Activated CD4-positive, alpha-beta T cell treated with anti-CD3 and anti-CD28 coated beads, Interleukin-2, amount 10 ng/mL, durations not matched to agents 24 days and 14 days (primary cell): ENCODE data around the gene C6orf132. TPM values are rescaled to one million over a fixed set of nuclear protein-coding genes. Genes with fewer than 3 reads are reported as not detected.
"Not testable (repeated sequence)": the region's sequence is repeated elsewhere in the genome, so short reads cannot be mapped to it uniquely, and the experiment has no call there.

Experiments used
- DNase-seq: peaks from one replicate; pipeline ENCODE4 v3.0.0; 2022
- H3K27ac Mint-ChIP-seq: one replicate; pipeline ENCODE4 v1.8.0; 2022; ENCODE audit warnings: mild to moderate bottlenecking, mixed read lengths
- H3K27me3 Mint-ChIP-seq: one replicate; pipeline ENCODE4 v1.8.0; 2022; ENCODE audit warnings: mixed read lengths
- H3K36me3 Mint-ChIP-seq: one replicate; pipeline ENCODE4 v1.8.0; 2022; ENCODE audit warnings: low read depth, mild to moderate bottlenecking, mixed read lengths
- H3K4me1 Mint-ChIP-seq: one replicate; pipeline ENCODE4 v1.8.0; 2021; ENCODE audit warnings: mixed read lengths
- H3K4me3 Mint-ChIP-seq: one replicate; pipeline ENCODE4 v1.8.0; 2022; ENCODE audit warnings: mild to moderate bottlenecking, moderate library complexity, mixed read lengths
- H3K9me3 Mint-ChIP-seq: one replicate; pipeline ENCODE4 v1.8.0; 2021; ENCODE audit warnings: mixed read lengths
- intact Hi-C: fragments of 100-400 bp; cut with micrococcal nuclease; formaldehyde crosslinking; loops from one replicate; pipeline ENCODE4 v1.15.1; 2023
- total RNA-seq: library from RNA; stranded (reverse); gene quantifications from 2 replicates; pipeline ENCODE4 v1.2.3, GENCODE V29; 2022

C6orf132 gene
- total RNA-seq, 1 donor from 2014 or later: 0.40 TPM

DNA sequence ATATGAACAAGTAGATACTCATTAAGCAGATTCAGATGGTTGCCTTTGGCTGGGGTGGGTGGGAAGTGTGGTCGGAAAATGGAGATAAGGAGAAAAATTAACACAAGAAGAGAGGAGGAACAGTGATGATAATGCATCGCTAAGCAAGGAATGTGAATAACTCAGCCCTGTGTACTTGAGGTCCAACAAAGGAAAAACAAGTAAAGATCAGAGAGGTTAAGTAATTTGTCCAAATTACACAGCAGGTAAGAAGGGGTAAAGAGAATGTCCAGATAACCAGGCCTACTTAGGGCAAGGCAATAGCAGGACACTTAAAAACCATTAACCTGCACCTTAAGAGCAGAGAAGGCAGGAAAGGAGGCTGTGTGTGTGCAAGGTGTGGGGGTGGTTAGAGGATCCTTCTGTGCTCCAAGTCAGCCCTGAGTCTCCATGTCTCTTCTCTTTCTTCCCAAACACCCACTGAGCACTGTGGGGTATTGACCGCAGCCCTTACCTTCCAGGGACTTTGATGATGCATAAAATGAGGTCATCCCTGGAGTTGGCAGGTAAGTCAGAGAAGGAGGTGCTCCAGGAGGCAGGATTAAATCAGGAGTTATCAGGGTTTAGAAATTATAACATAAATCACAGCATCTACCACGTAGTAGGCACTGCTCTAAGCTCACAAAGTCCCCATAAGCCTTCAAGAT is 10.3 kb upstream of the C6orf132 start:
- H3K27ac Mint-ChIP-seq, H3K36me3 Mint-ChIP-seq, intact Hi-C loops, H3K4me1 Mint-ChIP-seq, H3K9me3 Mint-ChIP-seq, H3K4me3 Mint-ChIP-seq, DNase-seq, H3K27me3 Mint-ChIP-seq: not testable (repeated sequence)

DNA sequence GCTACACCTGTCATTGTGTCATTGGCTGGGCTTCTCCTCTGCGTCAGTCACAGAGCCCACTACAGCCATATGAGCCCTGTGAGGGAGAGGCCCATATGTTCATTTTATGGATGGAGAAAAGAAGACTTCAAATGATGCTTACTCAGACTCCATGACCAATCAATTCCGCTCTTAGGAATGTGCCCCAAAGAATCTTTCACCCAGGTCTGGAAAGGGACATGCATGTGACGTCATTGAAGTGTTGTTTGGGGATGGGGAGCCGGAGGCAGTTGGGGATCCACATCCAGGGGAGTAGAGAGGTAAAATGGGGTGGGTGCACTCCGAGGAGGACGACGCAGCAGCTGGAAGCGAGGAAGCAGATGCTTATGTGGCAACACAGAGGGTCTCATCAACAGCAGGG is 9.6 kb upstream of the C6orf132 start:
- H3K9me3 Mint-ChIP-seq: no peaks in the 10 kb centered on the region
- intact Hi-C loops: no loop called here
- no peaks in the 10 kb centered on the region for H3K4me1 Mint-ChIP-seq
- H3K27me3 Mint-ChIP-seq: peaks cover 4% of the 10 kb centered on the region
- DNase-seq: no peak
- H3K36me3 Mint-ChIP-seq: no peaks in the 10 kb centered on the region
- H3K27ac Mint-ChIP-seq: no peak overlapping the region
- no peak overlapping the region for H3K4me3 Mint-ChIP-seq

DNA sequence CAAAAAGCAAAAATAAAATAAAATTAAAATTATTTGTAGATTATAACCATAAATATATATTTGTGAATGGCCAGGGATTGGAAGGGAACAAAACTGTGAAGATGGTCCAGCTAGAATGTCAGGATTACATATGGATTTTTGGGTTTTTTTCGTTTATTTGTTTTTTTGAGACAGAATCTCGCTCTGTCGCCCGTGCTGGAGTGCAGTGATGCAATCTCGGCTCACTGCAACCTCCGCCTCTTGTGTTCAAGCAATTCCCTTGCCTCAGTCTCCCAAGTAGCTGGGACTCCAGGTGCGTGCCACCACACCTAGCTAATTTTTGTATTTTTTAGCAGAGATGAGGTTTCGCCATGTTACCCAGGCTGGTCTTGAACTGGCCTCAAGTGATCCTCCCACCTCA is 7.8 kb upstream of the C6orf132 start:
- H3K27ac Mint-ChIP-seq: no peak overlapping the region
- H3K36me3 Mint-ChIP-seq: no peaks in the 10 kb centered on the region
- no peaks in the 10 kb centered on the region for H3K4me1 Mint-ChIP-seq
- intact Hi-C loops: no loop called here
- no peaks in the 10 kb centered on the region for H3K9me3 Mint-ChIP-seq
- no peak for DNase-seq
- peaks cover 8% of the 10 kb centered on the region for H3K27me3 Mint-ChIP-seq
- no peak overlapping the region for H3K4me3 Mint-ChIP-seq

- no peak overlapping the region for H3K27ac Mint-ChIP-seq
- H3K9me3 Mint-ChIP-seq: no peaks in the 10 kb centered on the region
- DNase-seq: no peak
- H3K36me3 Mint-ChIP-seq: no peaks in the 10 kb centered on the region
- no peak overlapping the region for H3K4me3 Mint-ChIP-seq
- intact Hi-C loops: no loop called here
- peaks cover 17% of the 10 kb centered on the region for H3K27me3 Mint-ChIP-seq
- no peaks in the 10 kb centered on the region for H3K4me1 Mint-ChIP-seq
Measured at GRCh38 chr6:42148058-42148457, 5.6 kb upstream of the C6orf132 start.

GRCh38 chr6:42147138-42147562 is 4.7 kb upstream of the C6orf132 start:
- no peak overlapping the region for H3K4me3 Mint-ChIP-seq
- H3K9me3 Mint-ChIP-seq: no peaks in the 10 kb centered on the region
- peaks cover 22% of the 10 kb centered on the region for H3K27me3 Mint-ChIP-seq
- intact Hi-C loops: no loop called here
- DNase-seq: no peak
- peaks cover 2% of the 10 kb centered on the region for H3K4me1 Mint-ChIP-seq
- no peak overlapping the region for H3K27ac Mint-ChIP-seq
- no peaks in the 10 kb centered on the region for H3K36me3 Mint-ChIP-seq

GRCh38 chr6:42141603-42142117 is 760 bp downstream of the C6orf132 start:
- no peak for DNase-seq
- Mint-ChIP-seq H3K27ac (no peak overlapping the region), H3K4me3 (no peak overlapping the region), H3K4me1 (peaks cover 8% of the 10 kb centered on the region), H3K36me3 (no peaks in the 10 kb centered on the region), H3K27me3 (peaks cover 44% of the 10 kb centered on the region), H3K9me3 (no peaks in the 10 kb centered on the region)
- intact Hi-C loops: no loop called here

DNA sequence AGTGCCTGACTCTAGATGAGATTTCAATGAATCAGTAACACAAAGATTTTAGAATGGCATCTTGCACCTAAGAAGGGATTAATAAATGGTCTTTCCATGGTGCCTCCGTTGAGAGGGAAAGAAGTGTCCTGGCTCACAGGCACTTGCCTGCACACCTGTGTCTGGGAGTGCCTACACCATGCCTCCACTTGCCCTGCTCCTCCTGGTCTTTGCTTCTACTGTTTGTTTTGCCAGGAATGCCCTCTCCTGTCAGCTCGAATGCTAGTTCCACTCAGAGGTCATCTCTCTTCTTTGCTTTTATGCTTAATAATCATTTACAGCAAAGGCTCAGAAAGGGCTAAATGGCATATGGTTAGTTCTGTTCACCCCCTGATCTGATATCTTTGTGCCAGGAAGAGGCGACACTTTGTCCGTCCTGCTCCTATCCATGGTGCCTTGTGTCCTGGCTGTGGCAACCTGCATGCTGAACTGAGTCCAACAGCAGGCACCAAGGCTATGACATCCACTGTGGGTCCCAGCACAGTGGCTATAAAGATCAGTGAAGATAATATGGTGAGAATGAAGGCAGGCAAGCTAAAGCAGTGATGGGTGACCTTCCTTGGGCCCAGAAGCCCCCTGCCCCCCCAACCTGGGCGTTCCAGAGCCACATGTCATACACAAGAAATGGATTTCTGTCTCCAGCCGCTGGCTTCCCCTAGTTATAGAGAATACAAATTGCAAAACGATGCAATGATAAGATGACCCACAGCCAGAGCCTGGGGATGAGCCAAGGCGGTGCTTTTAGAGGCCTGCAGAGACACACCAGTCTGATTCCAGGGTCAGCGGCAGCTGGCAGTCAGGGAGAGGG is 1.4 kb downstream of the C6orf132 start:
- peaks cover 44% of the 10 kb centered on the region for H3K27me3 Mint-ChIP-seq
- DNase-seq: no peak
- H3K9me3 Mint-ChIP-seq: no peaks in the 10 kb centered on the region
- peaks cover 12% of the 10 kb centered on the region for H3K4me1 Mint-ChIP-seq
- H3K27ac Mint-ChIP-seq: no peak overlapping the region
- no peak overlapping the region for H3K4me3 Mint-ChIP-seq
- H3K36me3 Mint-ChIP-seq: no peaks in the 10 kb centered on the region
- intact Hi-C loops: no loop called here

GRCh38 chr6:42140032-42140431 is 2.4 kb downstream of the C6orf132 start:
- no peak for DNase-seq
- peaks cover 40% of the 10 kb centered on the region for H3K27me3 Mint-ChIP-seq
- no peak overlapping the region for H3K27ac Mint-ChIP-seq
- H3K4me1 Mint-ChIP-seq: peaks cover 12% of the 10 kb centered on the region
- H3K9me3 Mint-ChIP-seq: no peaks in the 10 kb centered on the region
- intact Hi-C loops: no loop called here
- H3K4me3 Mint-ChIP-seq: no peak overlapping the region
- H3K36me3 Mint-ChIP-seq: no peaks in the 10 kb centered on the region

GRCh38 chr6:42138630-42139619 is 3.5 kb downstream of the C6orf132 start:
- Mint-ChIP-seq H3K9me3 (no peaks in the 10 kb centered on the region), H3K27me3 (peaks cover 38% of the 10 kb centered on the region), H3K4me1 (peaks cover 12% of the 10 kb centered on the region), H3K4me3 (no peak overlapping the region), H3K27ac (no peak overlapping the region), H3K36me3 (no peaks in the 10 kb centered on the region)
- intact Hi-C loops: no loop called here
- no peak for DNase-seq

GRCh38 chr6:42138190-42138589 is 4.2 kb downstream of the C6orf132 start:
- no peak for DNase-seq
- Mint-ChIP-seq H3K27ac (no peak overlapping the region), H3K4me3 (no peak overlapping the region), H3K36me3 (no peaks in the 10 kb centered on the region), H3K9me3 (no peaks in the 10 kb centered on the region), H3K27me3 (peaks cover 31% of the 10 kb centered on the region), H3K4me1 (peaks cover 12% of the 10 kb centered on the region)
- intact Hi-C loops: no loop called here

DNA sequence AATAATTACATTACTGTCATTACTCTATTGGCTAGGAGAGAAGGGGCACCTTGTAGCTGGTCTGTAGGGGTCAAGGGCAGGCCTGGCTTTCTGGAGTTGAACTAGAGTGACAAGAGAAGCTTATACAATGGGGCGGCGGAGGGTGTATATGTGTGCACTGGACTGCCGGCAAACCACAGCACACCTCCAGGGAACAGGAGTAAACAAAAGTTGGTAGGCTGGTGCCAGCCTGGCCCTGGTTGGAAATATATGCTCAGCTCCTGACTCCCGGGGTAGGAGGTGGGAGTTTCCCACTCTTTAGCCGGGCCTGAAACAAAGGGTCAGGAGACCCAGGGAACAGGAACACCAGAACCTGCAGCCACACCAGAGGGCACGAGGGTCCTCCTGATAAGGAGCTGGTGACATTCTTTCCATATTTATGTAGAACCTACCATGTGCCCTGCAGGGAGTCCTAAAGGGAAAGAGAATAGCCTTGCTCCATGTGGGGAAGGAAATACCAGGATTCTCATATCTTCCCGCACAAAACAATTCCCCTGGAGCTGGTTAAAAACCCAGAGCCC is 5.1 kb downstream of the C6orf132 start:
- Mint-ChIP-seq H3K36me3 (no peaks in the 10 kb centered on the region), H3K4me1 (peaks cover 10% of the 10 kb centered on the region), H3K27me3 (peaks cover 25% of the 10 kb centered on the region), H3K9me3 (no peaks in the 10 kb centered on the region), H3K4me3 (no peak overlapping the region), H3K27ac (no peak overlapping the region)
- no peak for DNase-seq
- intact Hi-C loops: no loop called here

GRCh38 chr6:42136508-42137193 is 5.8 kb downstream of the C6orf132 start:
- DNase-seq: no peak

DNA sequence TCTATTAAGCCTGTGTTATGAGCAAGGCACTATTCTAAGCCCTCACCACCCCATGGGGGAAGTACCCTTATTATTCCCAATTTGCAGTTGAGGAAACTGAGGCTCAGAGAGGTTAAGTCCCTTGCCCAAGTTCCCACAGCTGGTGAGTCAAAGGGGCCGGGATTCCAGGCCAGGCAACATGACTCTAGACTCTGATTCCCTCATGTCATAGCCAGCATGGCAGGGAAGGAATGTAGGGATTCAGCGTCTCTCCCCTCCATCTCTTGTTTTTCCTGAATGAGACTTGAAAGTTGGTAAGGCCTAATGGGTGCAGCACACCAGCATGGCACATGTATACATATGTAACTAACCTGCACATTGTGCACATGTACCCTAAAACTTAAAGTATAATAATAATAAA is 6.7 kb downstream of the C6orf132 start:
- H3K27me3 Mint-ChIP-seq: peaks cover 16% of the 10 kb centered on the region
- peaks cover 10% of the 10 kb centered on the region for H3K4me1 Mint-ChIP-seq
- H3K36me3 Mint-ChIP-seq: no peaks in the 10 kb centered on the region
- no peaks in the 10 kb centered on the region for H3K9me3 Mint-ChIP-seq
- no peak overlapping the region for H3K27ac Mint-ChIP-seq
- H3K4me3 Mint-ChIP-seq: no peak overlapping the region
- intact Hi-C loops: no loop called here
- DNase-seq: no peak

More at GRCh38 chr6:42136508-42137193, 5.8 kb downstream of the C6orf132 start:
- intact Hi-C loops: no loop called here
- no peak overlapping the region for H3K27ac Mint-ChIP-seq
- no peaks in the 10 kb centered on the region for H3K9me3 Mint-ChIP-seq
- H3K4me1 Mint-ChIP-seq: peaks cover 10% of the 10 kb centered on the region
- no peak overlapping the region for H3K4me3 Mint-ChIP-seq
- H3K36me3 Mint-ChIP-seq: no peaks in the 10 kb centered on the region
- peaks cover 25% of the 10 kb centered on the region for H3K27me3 Mint-ChIP-seq
